Loucy (cell line): ENCODE data around the gene LTF.

Source experiments
- H2AFZ ChIP-seq: fragments of 200-600 bp; sonication (generic); 2 replicates; pipeline ENCODE4 v1.6.0; 2016; ENCODE audit warnings: antibody characterized with exemption, mild to moderate bottlenecking, low read length, moderate library complexity
- H3F3A ChIP-seq: fragments of 200-600 bp; 2 replicates; pipeline ENCODE4 v1.6.0; 2016; ENCODE audit warnings: antibody characterized with exemption, low read depth, mild to moderate bottlenecking
- H3K27me3 ChIP-seq: fragments of 200-600 bp; sonication (generic); 2 replicates; pipeline ENCODE4 v1.6.1; 2014; ENCODE audit warnings: low read length, mild to moderate bottlenecking; ENCODE audit not compliant: insufficient read depth, poor library complexity, severe bottlenecking
- H3K36me3 ChIP-seq: fragments of 200-600 bp; sonication (generic); 2 replicates; pipeline ENCODE4 v1.6.1; 2016; ENCODE audit warnings: low read length; ENCODE audit not compliant: insufficient read depth
- H3K4me1 ChIP-seq: fragments of 200-600 bp; sonication (generic); 2 replicates; pipeline ENCODE4 v1.5.1; 2014; ENCODE audit warnings: low read length, mild to moderate bottlenecking; ENCODE audit not compliant: insufficient read depth, poor library complexity, severe bottlenecking
- H3K4me2 ChIP-seq: fragments of 200-600 bp; sonication (generic); 2 replicates; pipeline ENCODE4 v1.6.0; 2014; ENCODE audit warnings: antibody characterized with exemption, low read length, low read depth, mild to moderate bottlenecking; ENCODE audit not compliant: poor library complexity, severe bottlenecking
- H3K4me3 ChIP-seq: fragments of 200-600 bp; sonication (generic); 2 replicates; pipeline ENCODE4 v1.5.1; 2014; ENCODE audit warnings: low read length, mild to moderate bottlenecking, mixed read lengths; ENCODE audit not compliant: poor library complexity, severe bottlenecking
- H3K79me2 ChIP-seq: fragments of 200-600 bp; sonication (generic); 2 replicates; pipeline ENCODE4 v1.6.1; 2014; ENCODE audit warnings: low read length; ENCODE audit not compliant: insufficient read depth
- H3K9ac ChIP-seq: fragments of 200-600 bp; sonication (generic); 2 replicates; pipeline ENCODE4 v1.6.0; 2014; ENCODE audit warnings: mild to moderate bottlenecking, low read depth, low read length, moderate library complexity; ENCODE audit not compliant: poor library complexity, severe bottlenecking
- H3K9me2 ChIP-seq: fragments of 200-600 bp; sonication (generic); replicated peaks from 2 replicates; pipeline ENCODE4 v1.6.1; 2016; ENCODE audit warnings: low read depth, low read length, mixed read lengths
- H3K9me3 ChIP-seq: fragments of 200-600 bp; sonication (generic); 2 replicates; pipeline ENCODE4 v1.6.1; 2014; ENCODE audit warnings: mild to moderate bottlenecking, antibody characterized with exemption, low read length, low read depth; ENCODE audit not compliant: insufficient read depth
- H4K20me1 ChIP-seq: fragments of 200-600 bp; sonication (generic); 2 replicates; pipeline ENCODE4 v1.6.0; 2014; ENCODE audit warnings: antibody characterized with exemption, low read length, mild to moderate bottlenecking; ENCODE audit not compliant: insufficient read depth, poor library complexity, severe bottlenecking
- EZH2phosphoT487 ChIP-seq: fragments of 200-600 bp; IDR thresholded peaks from 2 replicates; pipeline ENCODE4 v1.6.1; 2018; ENCODE audit warnings: antibody characterized with exemption, mild to moderate bottlenecking, moderate library complexity, borderline replicate concordance
- TF ChIP-seq, protein P1 (sequence below): fragments of 200-600 bp; sonication (generic); conservative IDR thresholded peaks from 2 replicates; pipeline ENCODE4 v1.5.1; 2014; ENCODE audit warnings: mild to moderate bottlenecking, antibody characterized with exemption, low read length

The LTF gene

DNA sequence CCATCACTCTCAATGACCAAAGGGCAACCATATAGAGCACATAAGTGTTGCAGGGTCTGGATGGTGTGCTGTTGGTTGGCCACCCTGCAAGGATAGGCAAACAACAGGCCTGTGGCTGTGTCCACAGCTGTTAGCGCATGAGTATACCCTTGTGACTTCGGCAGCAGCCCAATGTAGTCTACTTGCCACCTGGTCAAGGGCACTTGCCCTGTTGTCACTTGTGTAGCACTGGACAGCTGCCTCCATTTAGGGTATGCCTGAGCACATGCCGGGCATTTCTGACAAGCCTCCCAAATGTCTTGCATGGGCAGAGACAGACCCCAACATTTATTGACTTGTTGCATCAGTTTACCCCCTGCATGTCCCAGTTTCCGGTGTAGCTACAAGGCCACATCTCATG is 44.9 kb downstream of the LTF start:
- H3K4me2 ChIP-seq: no peak overlapping the region
- H3K4me3 ChIP-seq: no peak overlapping the region
- no peak overlapping the region for H3K9ac ChIP-seq
- H3K4me1 ChIP-seq: peaks cover 13% of the 10 kb centered on the region
- no peak overlapping the region for H2AFZ ChIP-seq
- no peaks in the 10 kb centered on the region for H4K20me1 ChIP-seq
- no peaks in the 10 kb centered on the region for H3K79me2 ChIP-seq
- no peaks in the 10 kb centered on the region for H3F3A ChIP-seq
- no peaks in the 10 kb centered on the region for H3K9me2 ChIP-seq
- H3K9me3 ChIP-seq: no peaks in the 10 kb centered on the region
- TF ChIP-seq, protein P1, sequence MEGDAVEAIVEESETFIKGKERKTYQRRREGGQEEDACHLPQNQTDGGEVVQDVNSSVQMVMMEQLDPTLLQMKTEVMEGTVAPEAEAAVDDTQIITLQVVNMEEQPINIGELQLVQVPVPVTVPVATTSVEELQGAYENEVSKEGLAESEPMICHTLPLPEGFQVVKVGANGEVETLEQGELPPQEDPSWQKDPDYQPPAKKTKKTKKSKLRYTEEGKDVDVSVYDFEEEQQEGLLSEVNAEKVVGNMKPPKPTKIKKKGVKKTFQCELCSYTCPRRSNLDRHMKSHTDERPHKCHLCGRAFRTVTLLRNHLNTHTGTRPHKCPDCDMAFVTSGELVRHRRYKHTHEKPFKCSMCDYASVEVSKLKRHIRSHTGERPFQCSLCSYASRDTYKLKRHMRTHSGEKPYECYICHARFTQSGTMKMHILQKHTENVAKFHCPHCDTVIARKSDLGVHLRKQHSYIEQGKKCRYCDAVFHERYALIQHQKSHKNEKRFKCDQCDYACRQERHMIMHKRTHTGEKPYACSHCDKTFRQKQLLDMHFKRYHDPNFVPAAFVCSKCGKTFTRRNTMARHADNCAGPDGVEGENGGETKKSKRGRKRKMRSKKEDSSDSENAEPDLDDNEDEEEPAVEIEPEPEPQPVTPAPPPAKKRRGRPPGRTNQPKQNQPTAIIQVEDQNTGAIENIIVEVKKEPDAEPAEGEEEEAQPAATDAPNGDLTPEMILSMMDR: no peak
- no peak for TF ChIP-seq EZH2phosphoT487
- H3K36me3 ChIP-seq: no peaks in the 10 kb centered on the region
- H3K27me3 ChIP-seq: no peaks in the 10 kb centered on the region

DNA sequence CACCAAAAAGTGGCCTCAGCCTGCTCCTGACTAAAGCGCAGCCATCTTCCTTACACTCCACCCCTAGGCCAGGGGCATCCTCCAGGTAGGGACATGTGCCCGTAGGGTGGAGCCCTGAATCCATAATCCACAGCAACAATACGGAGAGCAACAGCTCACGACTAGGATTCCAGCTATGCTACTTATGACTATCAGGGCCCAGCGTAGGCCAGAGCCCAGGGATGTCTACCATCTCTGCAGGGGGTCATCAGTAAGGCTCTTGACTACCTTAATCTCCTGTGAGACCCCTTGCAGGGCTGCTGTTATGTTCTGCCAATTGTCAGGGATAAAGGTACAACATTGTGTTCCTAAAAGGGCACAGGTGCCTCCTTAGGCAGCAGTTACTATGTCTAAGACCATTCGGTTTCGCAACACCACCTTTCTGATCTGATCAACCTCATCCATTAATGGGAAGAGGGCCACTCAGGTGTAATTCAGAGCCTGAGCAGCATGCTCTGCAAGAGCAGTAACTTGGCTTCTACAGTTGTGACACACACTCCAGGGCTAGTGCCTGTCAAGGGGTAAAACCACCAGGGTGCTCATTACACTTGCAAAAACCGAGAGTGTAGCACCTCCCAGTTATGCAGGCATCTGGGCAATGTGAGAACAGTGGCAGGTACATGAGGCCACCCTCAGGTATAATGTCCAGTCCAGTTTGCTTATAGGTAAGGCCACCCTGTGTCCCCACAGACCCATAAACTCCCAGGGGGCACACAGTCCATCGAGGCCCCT is 46.7 kb downstream of the LTF start:
- TF ChIP-seq EZH2phosphoT487: no peak
- TF ChIP-seq, protein P1: no peak
- Histone ChIP-seq H2AFZ (no peak overlapping the region), H3K9me3 (no peaks in the 10 kb centered on the region), H3F3A (no peaks in the 10 kb centered on the region), H3K27me3 (no peaks in the 10 kb centered on the region), H3K4me2 (no peak overlapping the region), H3K36me3 (no peaks in the 10 kb centered on the region), H4K20me1 (no peaks in the 10 kb centered on the region), H3K9me2 (no peaks in the 10 kb centered on the region), H3K4me3 (no peak overlapping the region), H3K79me2 (no peaks in the 10 kb centered on the region), H3K9ac (no peak overlapping the region), H3K4me1 (peaks cover 10% of the 10 kb centered on the region)

DNA sequence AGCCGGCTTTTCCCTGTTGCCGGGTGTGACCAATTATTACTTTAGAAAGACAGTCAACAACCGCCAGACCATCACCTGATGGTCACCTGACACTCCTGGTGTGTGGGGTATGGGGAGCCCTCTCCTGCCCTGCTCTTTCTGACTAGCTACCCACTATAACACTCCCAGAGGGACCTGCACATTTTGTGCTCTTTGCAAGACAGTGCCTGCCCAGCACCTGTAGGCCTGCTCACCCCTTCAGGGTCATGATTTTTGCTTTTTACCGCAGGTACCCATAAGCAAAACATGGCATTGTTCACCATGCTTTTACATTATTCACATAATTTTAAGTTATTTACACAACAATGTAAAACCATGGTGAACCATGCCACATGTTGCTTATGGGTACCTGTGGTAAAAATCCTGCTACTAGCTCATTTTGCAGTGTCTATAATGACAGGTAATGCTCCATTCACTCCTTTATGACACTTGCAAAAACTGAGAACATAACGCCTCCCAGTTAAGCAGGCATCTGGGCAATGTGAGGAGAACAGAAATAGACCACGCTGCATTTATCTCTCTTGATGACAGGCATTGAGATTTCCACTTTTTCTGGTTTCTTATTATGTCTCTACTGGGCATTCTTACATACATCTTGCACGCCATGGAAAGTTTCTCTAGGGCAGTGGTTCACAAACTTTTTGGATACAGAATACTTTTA is 47.7 kb downstream of the LTF start:
- Histone ChIP-seq H3K27me3 (no peaks in the 10 kb centered on the region), H2AFZ (no peak overlapping the region)
- TF ChIP-seq EZH2phosphoT487: no peak
- TF ChIP-seq, protein P1: no peak

More for the DNA sequence above, 47.7 kb downstream of the LTF start:
- H3K4me3 ChIP-seq: no peak overlapping the region
- no peaks in the 10 kb centered on the region for H3K9me3 ChIP-seq
- H3K36me3 ChIP-seq: no peaks in the 10 kb centered on the region
- H3K9me2 ChIP-seq: no peaks in the 10 kb centered on the region
- H3K9ac ChIP-seq: no peak overlapping the region
- no peak overlapping the region for H3K4me2 ChIP-seq
- no peaks in the 10 kb centered on the region for H4K20me1 ChIP-seq
- H3K79me2 ChIP-seq: no peaks in the 10 kb centered on the region
- H3F3A ChIP-seq: no peaks in the 10 kb centered on the region
- peaks cover 10% of the 10 kb centered on the region for H3K4me1 ChIP-seq
